ENCODE results near the gene RASGEF1C.

Gene RASGEF1C

DNA sequence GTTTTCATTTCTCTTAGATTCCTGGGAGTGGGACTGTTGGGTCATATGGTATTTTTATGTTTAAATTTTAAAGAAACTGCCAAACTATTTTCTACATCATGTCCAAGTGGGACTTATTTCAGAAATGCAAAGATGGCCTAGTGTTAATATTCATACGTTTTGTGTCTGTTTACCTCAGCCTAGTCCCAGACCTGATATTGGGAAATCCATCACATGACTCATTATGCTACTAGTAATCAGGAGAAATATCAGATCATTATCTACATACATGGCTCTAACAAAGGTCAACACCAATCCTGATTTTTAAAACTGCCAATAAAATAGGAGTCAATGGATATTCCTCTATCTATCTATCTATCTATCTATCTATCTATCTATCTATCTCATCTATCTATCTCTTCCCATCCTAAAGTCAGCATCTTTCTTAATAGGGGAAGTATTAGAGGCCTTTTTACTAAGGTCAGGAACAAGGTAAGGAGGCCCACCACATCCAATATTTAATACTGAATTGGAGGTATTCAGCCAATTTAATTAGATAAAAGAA lies 4.7 kb downstream of the RASGEF1C start:
- H3K27me3 ChIP-seq (ENCODE audit: control insufficient read depth in 5 of 5, insufficient read depth in 4 of 5, low read length in 5 of 5), result peaks cover 10 to 23% (median 14%) of the 10 kb centered on the region in 5 donors
- H3K36me3 ChIP-seq (ENCODE audit: control insufficient read depth in 5 of 5, insufficient read depth in 5 of 5, low read length in 5 of 5), result no peaks in the 10 kb centered on the region
- H3K4me1 ChIP-seq (ENCODE audit: control insufficient read depth in 5 of 5, insufficient read depth in 5 of 5, low read length in 5 of 5), result peaks cover 0 to 12% (median 11%) of the 10 kb centered on the region in 5 donors
- H3K9ac ChIP-seq (ENCODE audit: low read length in 5 of 5), result no peak overlapping the region
- H3K4me3 ChIP-seq (ENCODE audit: low read depth in 1 of 5, low read length in 5 of 5), result no peak overlapping the region
- no peak overlapping the region for H3K27ac ChIP-seq (ENCODE audit: low read depth, low read length)
- H3K9me3 ChIP-seq (ENCODE audit: control insufficient read depth in 5 of 5, low read length in 5 of 5), result no peaks in the 10 kb centered on the region

GRCh38 chr5:180202939-180203573 lies 6.0 kb downstream of the RASGEF1C start:
- H3K27ac ChIP-seq (ENCODE audit: low read depth, low read length), result no peak overlapping the region
- H3K4me1 ChIP-seq (ENCODE audit: control insufficient read depth in 5 of 5, insufficient read depth in 5 of 5, low read length in 5 of 5), result peaks cover 0 to 5% (median 3%) of the 10 kb centered on the region in 5 donors
- H3K36me3 ChIP-seq (ENCODE audit: control insufficient read depth in 5 of 5, insufficient read depth in 5 of 5, low read length in 5 of 5), result no peaks in the 10 kb centered on the region
- H3K27me3 ChIP-seq (ENCODE audit: control insufficient read depth in 5 of 5, insufficient read depth in 4 of 5, low read length in 5 of 5), result peaks cover 5 to 24% (median 9%) of the 10 kb centered on the region in 5 donors
- no peak overlapping the region for H3K4me3 ChIP-seq (ENCODE audit: low read depth in 1 of 5, low read length in 5 of 5)
- no peak overlapping the region for H3K9ac ChIP-seq (ENCODE audit: low read length in 5 of 5)
- peaks cover 0 to 4% (median 0%) of the 10 kb centered on the region in 5 donors for H3K9me3 ChIP-seq (ENCODE audit: control insufficient read depth in 5 of 5, low read length in 5 of 5)

DNA sequence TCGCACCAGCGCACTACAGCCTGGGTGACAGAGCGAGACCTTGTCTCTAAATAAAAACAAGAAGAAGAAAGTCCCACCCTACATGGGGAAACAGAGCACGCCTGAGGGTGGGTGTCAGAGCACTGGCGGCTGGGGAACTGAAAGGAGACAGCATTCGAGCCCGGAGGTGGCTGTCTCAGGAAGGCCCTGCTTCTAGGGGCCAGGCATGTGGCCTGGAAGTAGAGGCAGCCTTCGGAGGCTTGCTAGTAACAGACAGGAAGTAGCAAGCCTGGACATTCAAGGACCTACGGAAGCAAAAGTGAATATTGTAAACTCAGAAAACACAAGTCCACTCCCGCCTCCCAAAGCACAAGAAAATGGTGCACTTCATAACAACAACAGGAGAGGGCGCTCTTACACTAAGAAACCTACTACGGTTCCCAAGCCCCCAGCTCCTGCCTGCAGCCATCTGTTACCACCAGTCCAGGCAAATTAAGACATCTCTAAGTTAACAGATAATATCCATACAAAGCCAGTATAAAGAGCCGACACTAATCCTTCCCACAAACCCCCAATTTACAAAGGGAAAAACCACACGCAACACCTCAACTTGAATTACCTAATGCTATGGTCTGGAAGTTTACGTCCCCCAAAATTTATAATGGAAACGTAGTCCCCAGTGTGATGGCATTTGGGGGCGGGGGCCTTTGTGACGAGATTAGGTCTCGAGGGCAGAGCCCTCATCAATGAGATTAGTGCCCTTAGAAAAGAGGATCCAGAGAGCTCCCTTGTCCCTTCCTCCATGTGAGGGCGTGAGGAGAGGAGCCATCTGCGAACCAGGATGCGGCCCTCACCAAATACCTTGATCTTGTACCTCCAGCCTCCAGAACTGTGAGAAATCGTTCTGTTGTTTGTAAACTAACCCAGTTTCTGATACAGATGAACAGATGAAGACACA lies 7.7 kb downstream of the RASGEF1C start:
- Histone ChIP-seq H3K9ac (ENCODE audit: low read length in 5 of 5) (no peak overlapping the region), H3K4me3 (ENCODE audit: low read depth in 1 of 5, low read length in 5 of 5) (no peak overlapping the region), H3K9me3 (ENCODE audit: control insufficient read depth in 5 of 5, low read length in 5 of 5) (peaks cover 0 to 4% (median 0%) of the 10 kb centered on the region in 5 donors), H3K27ac (ENCODE audit: low read depth, low read length) (no peak overlapping the region), H3K36me3 (ENCODE audit: control insufficient read depth in 5 of 5, insufficient read depth in 5 of 5, low read length in 5 of 5) (no peaks in the 10 kb centered on the region), H3K27me3 (ENCODE audit: control insufficient read depth in 5 of 5, insufficient read depth in 4 of 5, low read length in 5 of 5) (peaks cover 0 to 15% (median 5%) of the 10 kb centered on the region in 5 donors), H3K4me1 (ENCODE audit: control insufficient read depth in 5 of 5, insufficient read depth in 5 of 5, low read length in 5 of 5) (no peaks in the 10 kb centered on the region)

- no peak overlapping the region for H3K27ac ChIP-seq (ENCODE audit: low read depth, low read length)
These were observed 9.6 kb downstream of the RASGEF1C start for GRCh38 chr5:180199390-180199789.

DNA sequence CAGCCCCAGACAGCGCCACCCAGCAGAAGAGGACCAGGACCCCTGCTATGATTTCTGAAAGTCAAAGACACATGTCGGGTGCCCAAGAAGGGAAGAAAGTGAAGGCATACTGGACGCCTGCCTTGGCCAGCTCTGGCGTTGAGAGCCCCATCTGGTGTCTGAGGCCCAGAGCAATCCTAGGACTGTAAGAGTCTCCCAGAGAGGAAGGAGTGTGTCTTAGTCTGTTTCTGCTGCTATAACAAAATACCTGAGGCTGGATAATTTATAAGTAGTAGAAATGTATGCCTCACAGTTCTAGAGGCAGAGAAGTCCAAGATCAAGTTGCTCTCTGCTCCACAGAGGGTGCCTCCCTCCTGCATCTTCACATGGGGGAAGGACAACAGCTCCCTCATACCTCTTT lies 10.8 kb downstream of the RASGEF1C start:
- no peaks in the 10 kb centered on the region for H3K4me1 ChIP-seq (ENCODE audit: control insufficient read depth in 5 of 5, insufficient read depth in 5 of 5, low read length in 5 of 5)
- peaks cover 0 to 12% (median 4%) of the 10 kb centered on the region in 5 donors for H3K27me3 ChIP-seq (ENCODE audit: control insufficient read depth in 5 of 5, insufficient read depth in 4 of 5, low read length in 5 of 5)
- no peak overlapping the region for H3K9ac ChIP-seq (ENCODE audit: low read length in 5 of 5)
- no peak overlapping the region for H3K27ac ChIP-seq (ENCODE audit: low read depth, low read length)
- H3K4me3 ChIP-seq (ENCODE audit: low read depth in 1 of 5, low read length in 5 of 5), result no peak overlapping the region
- H3K9me3 ChIP-seq (ENCODE audit: control insufficient read depth in 5 of 5, low read length in 5 of 5), result peaks cover 0 to 4% (median 0%) of the 10 kb centered on the region in 5 donors
- no peaks in the 10 kb centered on the region for H3K36me3 ChIP-seq (ENCODE audit: control insufficient read depth in 5 of 5, insufficient read depth in 5 of 5, low read length in 5 of 5)

More at GRCh38 chr5:180199390-180199789, 9.6 kb downstream of the RASGEF1C start:
- Histone ChIP-seq H3K9ac (ENCODE audit: low read length in 5 of 5) (no peak overlapping the region), H3K4me3 (ENCODE audit: low read depth in 1 of 5, low read length in 5 of 5) (no peak overlapping the region), H3K4me1 (ENCODE audit: control insufficient read depth in 5 of 5, insufficient read depth in 5 of 5, low read length in 5 of 5) (no peaks in the 10 kb centered on the region), H3K9me3 (ENCODE audit: control insufficient read depth in 5 of 5, low read length in 5 of 5) (peaks cover 0 to 4% (median 0%) of the 10 kb centered on the region in 5 donors), H3K36me3 (ENCODE audit: control insufficient read depth in 5 of 5, insufficient read depth in 5 of 5, low read length in 5 of 5) (no peaks in the 10 kb centered on the region), H3K27me3 (ENCODE audit: control insufficient read depth in 5 of 5, insufficient read depth in 4 of 5, low read length in 5 of 5) (peaks cover 0 to 15% (median 5%) of the 10 kb centered on the region in 5 donors)

- peaks cover 0 to 8% (median 4%) of the 10 kb centered on the region in 5 donors for H3K27me3 ChIP-seq (ENCODE audit: control insufficient read depth in 5 of 5, insufficient read depth in 4 of 5, low read length in 5 of 5)
- H3K9me3 ChIP-seq (ENCODE audit: control insufficient read depth in 5 of 5, low read length in 5 of 5), result peaks cover 0 to 4% (median 0%) of the 10 kb centered on the region in 5 donors
These were observed 11.9 kb downstream of the RASGEF1C start for GRCh38 chr5:180197016-180197702.

DNA sequence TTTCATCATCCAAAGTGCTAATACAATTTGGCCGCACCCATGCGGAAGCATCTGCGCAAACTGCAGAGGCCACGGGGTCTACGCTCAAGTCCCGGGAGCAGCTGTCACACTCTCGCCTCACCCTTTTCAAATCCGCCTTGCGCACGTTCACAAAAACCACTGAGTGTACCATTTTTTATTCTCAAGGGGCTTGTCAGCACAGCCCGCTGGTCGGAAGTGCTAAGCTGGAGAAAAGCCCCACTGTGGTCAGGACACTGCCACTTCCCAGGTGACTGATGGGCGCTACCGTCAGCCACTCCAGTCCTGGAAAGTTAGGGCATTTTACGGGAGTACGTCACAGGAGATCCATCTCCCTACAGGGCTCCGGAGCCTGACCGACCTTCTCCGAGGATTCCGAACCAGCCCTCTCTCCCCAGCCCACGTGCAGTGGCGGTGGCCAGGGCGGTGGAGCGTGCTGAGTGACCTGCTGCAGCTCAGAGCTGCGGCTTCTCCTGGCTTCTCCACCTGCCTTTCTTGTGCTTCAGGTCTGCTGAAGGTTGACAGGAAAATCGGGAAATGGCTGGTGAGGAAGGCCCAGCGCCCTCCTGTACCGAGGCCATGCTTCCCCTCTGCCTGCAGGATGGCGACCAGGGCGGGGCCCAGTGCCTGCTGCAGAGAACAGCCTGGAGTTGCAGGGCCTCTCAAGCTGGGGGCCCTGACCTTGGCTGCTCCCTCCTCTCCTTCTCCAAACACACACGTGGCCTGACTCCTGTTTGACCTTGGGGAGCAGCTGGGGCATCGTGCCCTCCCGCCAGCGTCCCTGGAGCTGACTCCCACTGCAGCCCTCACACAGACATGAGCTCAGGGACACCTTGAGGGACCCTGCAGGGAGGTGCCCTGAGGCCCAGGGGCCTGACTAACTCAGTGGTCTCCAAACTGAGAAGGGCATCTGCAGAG lies 14.3 kb downstream of the RASGEF1C start:
- Histone ChIP-seq H3K36me3 (ENCODE audit: control insufficient read depth in 5 of 5, insufficient read depth in 5 of 5, low read length in 5 of 5) (no peaks in the 10 kb centered on the region), H3K4me3 (ENCODE audit: low read depth in 1 of 5, low read length in 5 of 5) (no peak overlapping the region), H3K9ac (ENCODE audit: low read length in 5 of 5) (no peak overlapping the region), H3K9me3 (ENCODE audit: control insufficient read depth in 5 of 5, low read length in 5 of 5) (peaks cover 0 to 4% (median 0%) of the 10 kb centered on the region in 5 donors), H3K4me1 (ENCODE audit: control insufficient read depth in 5 of 5, insufficient read depth in 5 of 5, low read length in 5 of 5) (no peaks in the 10 kb centered on the region), H3K27ac (ENCODE audit: low read depth, low read length) (no peak overlapping the region), H3K27me3 (ENCODE audit: control insufficient read depth in 5 of 5, insufficient read depth in 4 of 5, low read length in 5 of 5) (peaks cover 0 to 8% (median 4%) of the 10 kb centered on the region in 5 donors)

More at GRCh38 chr5:180197016-180197702, 11.9 kb downstream of the RASGEF1C start:
- no peaks in the 10 kb centered on the region for H3K4me1 ChIP-seq (ENCODE audit: control insufficient read depth in 5 of 5, insufficient read depth in 5 of 5, low read length in 5 of 5)
- no peak overlapping the region for H3K9ac ChIP-seq (ENCODE audit: low read length in 5 of 5)
- H3K4me3 ChIP-seq (ENCODE audit: low read depth in 1 of 5, low read length in 5 of 5), result no peak overlapping the region
- no peak overlapping the region for H3K27ac ChIP-seq (ENCODE audit: low read depth, low read length)
- no peaks in the 10 kb centered on the region for H3K36me3 ChIP-seq (ENCODE audit: control insufficient read depth in 5 of 5, insufficient read depth in 5 of 5, low read length in 5 of 5)

- Histone ChIP-seq H3K9me3 (ENCODE audit: control insufficient read depth in 5 of 5, low read length in 5 of 5) (peaks cover 0 to 4% (median 0%) of the 10 kb centered on the region in 5 donors), H3K27ac (ENCODE audit: low read depth, low read length) (no peak overlapping the region), H3K27me3 (ENCODE audit: control insufficient read depth in 5 of 5, insufficient read depth in 4 of 5, low read length in 5 of 5) (peaks cover 0 to 5% (median 3%) of the 10 kb centered on the region in 5 donors), H3K9ac (ENCODE audit: low read length in 5 of 5) (no peak overlapping the region), H3K4me1 (ENCODE audit: control insufficient read depth in 5 of 5, insufficient read depth in 5 of 5, low read length in 5 of 5) (no peaks in the 10 kb centered on the region), H3K4me3 (ENCODE audit: low read depth in 1 of 5, low read length in 5 of 5) (no peak overlapping the region), H3K36me3 (ENCODE audit: control insufficient read depth in 5 of 5, insufficient read depth in 5 of 5, low read length in 5 of 5) (no peaks in the 10 kb centered on the region)
These were observed 15.1 kb downstream of the RASGEF1C start for GRCh38 chr5:180193749-180194375.

Measured in subcutaneous abdominal adipose tissue (tissue), 5 donors.